ENCODE results near the gene ARHGAP8.

ARHGAP8 gene

DNA sequence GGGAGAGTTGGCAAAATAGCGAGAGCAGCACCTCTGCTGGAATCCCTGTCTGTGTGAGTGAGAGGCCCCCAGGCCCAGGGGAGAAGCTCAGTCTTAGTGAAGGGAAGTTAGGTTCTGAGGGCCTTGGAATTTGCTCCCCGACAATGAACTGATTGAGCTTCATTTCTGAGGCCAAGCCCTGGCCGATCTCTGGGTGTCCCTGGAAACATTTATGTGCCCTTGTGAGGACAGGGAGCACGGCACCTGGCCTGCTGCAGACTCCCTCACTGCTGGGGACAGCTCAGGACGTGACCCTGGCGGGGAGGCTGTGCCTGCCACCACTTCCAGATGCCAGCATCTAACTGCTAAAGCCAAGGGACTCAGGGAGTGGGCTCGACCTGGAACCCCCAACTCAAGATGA, 52.0 kb downstream of the ARHGAP8 start:
- no peak for DNase-seq (ENCODE audit: low spot score)

DNA sequence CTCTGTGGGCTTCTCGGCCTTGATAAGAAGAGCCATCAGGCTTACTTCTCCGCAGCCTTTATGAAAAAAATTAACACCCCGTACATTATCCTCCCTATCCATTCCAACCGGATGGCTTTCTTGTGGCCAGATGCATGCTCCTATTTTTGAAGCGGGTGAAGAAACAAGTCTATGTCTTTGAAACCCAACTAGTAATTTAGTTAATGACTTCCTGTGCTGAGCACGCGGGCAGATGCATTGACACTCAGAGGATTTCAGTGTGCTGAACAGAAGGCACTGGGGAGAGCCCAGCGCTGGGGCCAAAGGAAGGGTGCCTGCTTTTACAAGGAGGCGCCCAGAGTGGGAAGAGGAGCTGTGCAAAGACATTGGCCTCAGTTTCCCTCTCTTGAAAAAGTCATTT, 53.3 kb downstream of the ARHGAP8 start:
- DNase-seq (ENCODE audit: low spot score) = no peak

DNA sequence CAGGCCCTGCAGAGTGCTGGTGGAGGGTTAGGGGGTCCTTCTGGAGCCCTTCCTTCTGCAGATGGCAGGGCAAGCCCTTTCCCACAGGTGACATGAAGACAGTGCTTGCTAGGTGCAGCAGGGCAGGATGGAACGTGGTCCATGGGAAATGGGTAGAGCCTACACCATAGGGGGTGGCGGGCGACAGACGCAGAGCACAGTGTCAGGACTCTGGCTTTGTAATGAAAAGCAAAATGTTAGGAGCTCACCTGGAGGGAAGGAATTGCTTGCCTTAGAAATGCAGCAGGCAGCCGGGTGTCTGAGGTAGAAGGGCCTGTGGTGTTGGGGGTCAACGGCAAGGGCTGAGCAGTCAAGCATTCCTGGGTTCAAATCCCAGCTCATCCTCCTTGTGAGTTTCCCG, 54.9 kb downstream of the ARHGAP8 start:
- DNase-seq (ENCODE audit: low spot score) = no peak

DNA sequence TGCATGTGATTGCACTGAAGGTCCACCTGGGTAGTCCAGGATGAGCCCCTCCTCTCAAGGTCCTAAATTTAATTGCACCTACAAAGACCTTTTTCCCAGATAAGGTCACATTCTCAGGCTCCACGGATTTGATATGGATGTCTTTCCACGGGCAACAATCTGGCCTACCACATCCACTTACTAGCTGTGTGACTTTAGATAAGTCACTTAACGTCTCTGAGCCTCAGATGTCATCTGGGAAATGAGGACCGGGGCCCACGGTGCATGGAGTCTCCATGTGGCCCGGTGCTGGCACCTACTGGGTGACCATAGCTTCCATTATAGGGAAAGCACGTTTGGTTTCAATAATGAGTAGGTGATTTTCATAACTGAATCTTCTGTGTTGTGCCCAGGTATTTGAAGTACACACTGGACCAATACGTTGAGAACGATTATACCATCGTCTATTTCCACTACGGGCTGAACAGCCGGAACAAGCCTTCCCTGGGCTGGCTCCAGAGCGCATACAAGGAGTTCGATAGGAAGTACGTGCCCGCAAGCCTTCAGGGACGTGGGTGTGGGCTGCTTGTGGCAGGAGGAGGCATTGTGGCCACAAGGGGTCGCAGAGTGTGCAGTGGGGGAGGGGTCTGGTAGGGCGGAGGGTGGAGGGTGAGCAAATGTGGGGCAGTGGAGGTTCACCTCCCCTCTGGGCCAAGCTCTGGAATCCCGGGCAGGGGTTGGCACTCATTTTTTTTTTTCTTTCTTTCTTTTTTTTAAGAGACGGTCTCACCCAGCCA, 55.7 kb downstream of the ARHGAP8 start:
- no peak for DNase-seq (ENCODE audit: low spot score)

DNA sequence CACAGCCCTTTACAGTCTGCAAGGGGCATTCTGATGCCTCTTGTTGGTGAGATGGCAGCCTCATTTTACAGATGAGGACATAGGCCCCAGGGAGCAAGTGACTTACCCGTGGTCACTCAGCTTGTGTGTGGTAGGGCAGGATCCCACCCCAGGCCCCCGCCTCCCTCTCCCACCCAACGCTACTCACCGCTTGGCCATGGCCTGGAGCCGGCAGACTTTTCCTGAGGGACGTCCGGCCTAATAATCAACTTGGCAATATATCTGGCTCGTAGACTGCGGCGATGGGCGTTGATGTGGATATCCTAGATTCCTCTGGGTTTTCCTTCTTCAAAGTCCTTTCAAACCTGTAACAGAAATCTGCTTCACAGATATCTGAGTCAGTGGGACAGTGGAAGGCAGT, 57.1 kb downstream of the ARHGAP8 start:
- no peak for DNase-seq (ENCODE audit: low spot score)

DNA sequence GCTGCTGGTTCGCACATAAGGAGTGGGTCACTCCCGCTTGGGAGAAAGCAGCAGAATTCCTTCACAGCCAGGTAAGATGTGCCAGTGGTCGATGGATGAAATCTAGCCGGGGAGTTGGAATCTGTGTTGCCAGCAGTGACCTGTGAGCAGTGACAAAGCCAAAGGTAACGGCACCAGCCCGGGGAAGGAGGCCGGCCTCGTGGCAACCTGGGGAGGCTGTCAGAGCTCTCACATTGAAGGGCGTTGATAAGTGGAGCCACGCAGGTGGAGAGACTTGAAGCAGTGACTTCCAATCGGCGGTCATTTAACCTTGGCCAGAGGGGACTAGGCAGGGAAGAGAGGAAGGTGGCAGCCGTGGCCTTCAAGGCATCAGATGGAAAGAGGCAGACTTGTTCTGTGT, 58.8 kb downstream of the ARHGAP8 start:
- DNase-seq (ENCODE audit: low spot score) = no peak

DNA sequence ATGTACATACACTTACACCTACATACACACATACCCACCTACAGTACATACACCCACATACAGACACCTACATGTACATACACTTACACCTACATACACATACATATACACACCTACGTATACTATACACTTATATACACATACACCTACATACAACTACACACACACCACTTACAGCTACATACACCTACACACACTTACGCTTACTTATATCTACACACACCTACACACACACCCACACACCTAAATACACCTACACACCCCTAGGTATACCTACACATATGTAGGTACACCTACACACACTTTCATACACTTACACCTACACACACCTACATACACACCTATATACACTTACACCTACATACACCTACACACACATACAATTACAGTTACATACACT, 61.0 kb downstream of the ARHGAP8 start:
- no peak for DNase-seq (ENCODE audit: low spot score)

DNA sequence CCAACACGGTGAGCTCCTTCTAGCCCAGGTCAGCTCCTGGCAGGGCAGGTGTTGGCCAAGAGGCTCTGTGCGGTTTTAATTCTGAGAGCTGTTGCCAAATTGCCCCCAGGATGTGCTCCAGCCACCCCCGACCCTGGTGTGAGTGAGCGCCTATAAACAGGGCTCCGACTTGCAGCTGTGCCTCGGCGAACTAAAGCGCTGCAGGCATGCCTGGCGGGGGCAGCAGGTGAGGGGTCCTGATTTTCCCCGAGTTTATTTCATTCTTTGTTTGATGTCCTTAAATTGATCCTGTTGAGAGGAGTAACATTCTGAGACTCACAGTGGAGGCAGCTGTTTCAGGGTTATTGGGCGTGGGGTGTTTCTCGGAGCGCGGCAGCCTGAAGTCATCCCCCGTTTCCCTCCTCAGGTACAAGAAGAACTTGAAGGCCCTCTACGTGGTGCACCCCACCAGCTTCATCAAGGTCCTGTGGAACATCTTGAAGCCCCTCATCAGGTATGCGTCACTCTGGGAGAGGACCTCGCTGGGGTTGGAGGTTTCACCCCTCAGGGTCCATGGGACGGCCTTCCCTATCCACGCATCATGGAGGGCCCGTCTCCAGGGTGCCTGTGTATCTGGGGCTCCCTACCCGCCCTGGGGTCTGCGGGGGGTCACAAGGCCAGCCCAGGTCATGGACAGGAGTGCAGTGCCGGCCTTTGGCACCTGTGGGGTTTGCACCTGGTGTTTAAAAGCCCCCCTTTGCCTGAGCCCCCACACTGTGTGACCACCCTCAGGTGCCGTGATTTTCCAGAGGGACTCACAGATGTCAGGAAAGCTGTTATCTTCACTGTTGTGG, 62.1 kb downstream of the ARHGAP8 start:
- no peak for DNase-seq (ENCODE audit: low spot score)

DNA sequence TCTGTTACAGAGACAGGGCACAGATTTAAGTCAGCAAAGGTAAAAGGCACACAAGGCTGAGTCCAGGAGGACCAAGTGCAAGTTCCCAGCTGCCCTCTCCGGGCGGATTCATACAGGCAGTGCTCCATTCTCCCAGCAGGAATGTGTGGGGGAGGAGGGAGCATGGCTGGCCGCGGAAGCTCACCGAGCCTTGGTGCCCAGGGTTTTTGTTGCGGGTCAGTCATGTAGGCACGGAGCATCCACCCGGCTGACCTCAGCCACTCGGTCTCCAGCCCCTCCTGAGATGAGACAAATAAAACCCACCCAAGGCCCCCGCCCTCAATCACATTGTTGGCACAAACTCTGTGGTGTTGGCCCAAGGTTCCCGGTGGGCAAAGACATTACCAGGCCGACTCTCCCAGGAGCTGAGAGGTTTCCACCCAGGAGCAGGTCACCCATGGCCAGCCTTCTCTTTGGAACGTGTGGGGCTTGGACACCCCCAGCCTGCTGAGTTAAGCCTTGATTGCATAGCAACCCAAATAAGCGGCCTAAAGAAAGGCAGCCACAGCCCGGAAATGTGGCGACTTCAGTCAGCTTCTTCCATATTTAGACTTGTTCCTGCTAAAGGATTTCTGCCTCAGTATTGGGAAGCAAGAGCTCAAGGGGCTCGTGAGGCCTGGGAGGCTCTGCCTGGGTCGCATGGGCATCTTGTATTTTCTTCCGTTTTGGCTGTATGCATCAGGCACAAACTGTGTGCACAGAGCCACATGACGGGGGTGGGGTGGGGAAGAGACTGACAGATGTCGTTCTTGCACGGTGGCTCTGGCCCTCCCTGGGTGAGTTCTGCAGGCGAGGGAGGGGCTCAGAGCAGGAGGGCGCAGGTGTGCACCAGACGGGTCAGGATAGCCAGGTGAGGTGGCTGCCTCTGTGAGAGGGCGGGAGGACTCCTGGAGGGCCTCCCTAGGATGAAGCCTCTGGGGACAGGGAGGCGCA, 63.0 kb downstream of the ARHGAP8 start:
- DNase-seq (ENCODE audit: low spot score) = no peak

DNA sequence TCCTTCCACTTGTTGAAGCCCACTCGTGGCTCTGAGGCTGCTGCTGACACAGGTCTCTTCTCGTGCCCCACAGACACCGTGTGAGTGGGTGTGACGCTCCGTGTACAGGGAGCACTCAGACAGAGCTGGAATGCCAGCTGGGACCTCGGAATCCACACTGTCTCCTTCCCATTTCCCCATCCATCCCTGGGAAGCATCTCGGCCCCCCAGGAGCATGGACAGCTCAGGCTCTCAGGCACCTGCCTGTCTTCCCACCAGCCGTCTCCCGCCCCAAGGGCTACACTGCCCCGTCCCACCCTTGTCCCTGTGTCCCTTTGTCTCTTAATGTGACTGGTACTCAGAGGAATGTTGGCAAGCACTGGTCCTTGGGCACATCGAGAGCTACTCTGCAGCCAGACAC, 63.8 kb downstream of the ARHGAP8 start:
- DNase-seq (ENCODE audit: low spot score) = no peak

DNA sequence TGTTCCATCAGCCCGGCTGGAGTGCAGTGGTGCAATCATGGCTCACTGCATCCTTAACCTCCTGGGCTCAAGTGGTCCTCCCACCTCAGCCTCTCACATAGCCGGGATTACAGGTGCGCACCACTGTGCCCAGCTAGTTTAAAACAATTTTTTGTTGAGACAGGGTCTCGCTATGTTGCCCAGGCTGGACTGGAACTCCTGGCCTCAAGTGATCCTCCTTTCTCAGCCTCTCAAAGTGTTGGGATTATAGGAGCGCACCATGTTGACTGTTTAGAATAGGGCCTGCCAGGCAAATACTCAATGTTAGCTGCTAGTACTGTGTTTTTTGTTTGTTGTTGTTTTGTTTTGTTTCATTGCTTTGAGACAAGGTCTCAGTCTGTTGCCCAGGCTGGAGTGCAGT, 66.4 kb downstream of the ARHGAP8 start:
- DNase-seq (ENCODE audit: low spot score) = no peak

DNA sequence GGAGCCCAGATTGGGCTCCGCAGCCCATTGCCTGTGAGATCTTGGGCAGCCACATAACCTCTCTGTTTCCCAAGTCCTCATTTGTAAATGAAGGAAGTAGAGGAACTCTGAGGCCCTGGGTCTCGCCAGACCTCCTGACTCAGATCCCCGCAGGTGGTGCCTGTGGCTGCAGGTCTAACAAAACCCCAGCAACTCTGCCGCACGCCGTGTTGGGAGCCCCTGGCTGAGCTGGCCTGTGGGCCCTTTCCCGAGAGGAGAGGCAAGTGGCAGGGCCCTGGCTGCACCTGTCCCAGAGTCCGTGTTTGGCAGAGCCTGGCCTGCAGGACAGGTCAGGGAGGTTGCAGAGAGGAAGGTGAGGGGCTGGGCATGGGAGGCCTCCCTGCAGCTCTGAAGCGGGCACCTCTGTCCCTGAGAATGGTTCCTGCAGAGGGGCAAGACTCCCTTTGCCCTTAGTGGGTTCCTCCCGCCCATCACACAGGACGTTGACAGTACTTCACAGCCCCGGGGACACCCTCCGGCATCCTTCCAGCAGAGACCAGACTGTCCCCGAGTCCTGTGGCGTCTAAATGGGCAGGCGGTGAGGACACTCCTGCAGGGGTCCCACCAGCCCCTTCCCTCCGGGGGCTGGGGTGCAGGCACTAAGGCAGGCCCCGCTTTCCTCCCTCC, 67.7 kb downstream of the ARHGAP8 start:
- DNase-seq (ENCODE audit: low spot score) = no peak

DNA sequence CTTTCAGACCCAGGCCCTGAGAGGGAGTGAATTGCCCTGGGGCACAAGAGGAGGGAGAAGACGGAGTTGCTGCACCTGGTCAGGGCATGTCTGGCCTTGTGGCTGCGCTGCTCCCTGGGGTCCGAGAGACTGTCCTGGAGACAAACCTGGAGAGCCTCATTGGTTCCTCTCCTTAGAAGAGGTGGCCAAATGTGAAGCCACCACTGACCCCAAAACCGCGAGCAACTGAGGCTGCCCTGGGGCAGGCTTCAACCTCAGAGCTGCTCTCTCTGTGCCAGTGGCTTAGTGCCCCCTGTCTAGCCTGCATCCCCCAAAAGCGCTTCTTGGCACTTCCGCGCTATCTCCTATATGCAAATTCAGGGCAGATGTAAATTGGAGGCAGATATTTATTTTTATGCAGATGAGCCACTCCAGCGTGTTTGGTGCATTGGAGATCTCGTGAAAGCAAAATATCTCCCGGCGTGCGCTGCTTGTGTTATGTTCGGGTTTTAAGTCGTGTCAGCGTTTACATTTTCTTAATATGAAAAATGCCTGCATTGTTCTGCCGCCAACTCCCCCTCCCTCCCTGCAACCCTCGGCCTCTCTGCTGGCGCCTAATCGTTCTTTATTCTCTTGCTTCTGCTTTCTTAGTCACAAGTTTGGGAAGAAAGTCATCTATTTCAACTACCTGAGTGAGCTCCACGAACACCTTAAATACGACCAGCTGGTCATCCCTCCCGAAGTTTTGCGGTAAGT, 69.5 kb downstream of the ARHGAP8 start:
- DNase-seq (ENCODE audit: low spot score) = no peak

DNA sequence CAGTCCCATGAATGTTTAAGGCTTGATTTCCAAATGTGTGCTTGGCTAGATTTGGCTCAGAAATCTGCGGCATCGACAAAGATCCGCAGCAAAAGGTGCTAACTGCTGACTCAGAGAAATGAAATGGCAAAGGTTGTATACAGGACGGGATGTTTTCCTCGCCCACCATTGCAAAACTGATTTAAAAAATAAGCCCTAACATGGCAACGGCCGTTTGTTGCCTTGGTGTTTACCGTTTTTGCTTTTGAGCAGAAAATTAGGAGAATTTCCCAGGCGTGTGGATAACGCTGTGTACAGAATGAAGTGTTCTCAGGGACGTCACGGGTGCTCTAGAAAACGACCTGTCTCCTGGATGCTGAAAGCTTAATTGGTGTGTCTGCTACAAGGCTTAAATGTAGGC, 70.2 kb downstream of the ARHGAP8 start:
- DNase-seq (ENCODE audit: low spot score) = no peak

DNA sequence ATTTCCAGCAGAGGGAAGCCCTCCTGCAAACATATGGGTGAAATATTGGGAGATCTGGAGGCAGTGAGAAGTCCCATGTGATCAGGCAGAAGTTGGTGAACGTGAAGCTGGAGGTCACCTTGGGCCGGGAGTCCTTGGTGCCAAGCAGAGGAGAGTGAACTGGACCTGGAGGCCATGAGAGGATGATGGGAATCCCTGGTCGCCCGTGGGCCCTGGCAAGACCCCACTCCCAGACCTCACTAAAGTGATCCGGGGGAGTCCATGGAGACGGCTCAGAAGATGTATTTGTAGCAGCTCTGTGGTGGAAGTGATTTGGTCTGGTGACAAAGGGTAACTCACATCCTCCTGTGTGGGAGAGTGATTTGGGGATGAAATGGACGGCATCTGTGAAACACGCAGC, 71.0 kb downstream of the ARHGAP8 start:
- DNase-seq (ENCODE audit: low spot score) = no peak

DNA sequence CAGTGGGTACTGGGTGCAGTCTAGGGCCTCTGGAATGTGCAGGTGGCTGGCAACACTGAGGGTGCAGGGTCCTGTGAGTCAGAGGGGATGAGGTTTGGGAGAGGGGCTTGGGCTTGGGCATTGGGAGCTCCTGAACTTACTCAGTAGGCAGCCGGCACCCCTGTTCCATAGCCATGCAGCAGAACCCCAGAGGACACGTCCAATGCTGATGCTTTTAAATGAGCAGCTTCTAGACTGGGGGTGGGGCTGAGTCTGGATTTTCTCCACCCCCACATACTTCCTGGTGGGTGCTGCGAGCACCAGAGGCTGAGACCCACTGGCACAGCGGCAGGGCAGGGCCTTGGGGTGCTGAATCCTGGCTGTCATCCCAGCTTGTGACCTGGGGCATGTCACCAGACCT, 71.4 kb downstream of the ARHGAP8 start:
- DNase-seq (ENCODE audit: low spot score) = no peak

DNA sequence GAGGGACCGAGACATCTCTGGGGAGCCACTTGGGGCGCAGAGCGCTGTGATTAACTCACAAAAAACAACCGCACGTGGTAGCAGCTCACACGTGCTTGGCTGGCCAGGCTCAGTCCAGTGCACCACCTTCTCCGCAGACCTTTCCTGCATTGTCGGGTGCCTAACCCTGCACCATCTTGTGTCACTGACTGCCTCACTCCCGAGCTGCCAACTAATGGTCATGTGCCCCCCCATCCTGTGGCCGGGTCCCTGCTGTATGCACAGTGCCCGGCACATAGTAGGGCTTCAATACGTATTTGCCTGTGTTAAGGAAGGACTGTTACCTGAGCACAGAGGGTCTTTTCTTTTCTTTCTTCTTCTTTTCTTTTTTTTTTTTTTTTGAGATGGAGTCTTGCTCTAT, 71.9 kb downstream of the ARHGAP8 start:
- no peak for DNase-seq (ENCODE audit: low spot score)

DNA sequence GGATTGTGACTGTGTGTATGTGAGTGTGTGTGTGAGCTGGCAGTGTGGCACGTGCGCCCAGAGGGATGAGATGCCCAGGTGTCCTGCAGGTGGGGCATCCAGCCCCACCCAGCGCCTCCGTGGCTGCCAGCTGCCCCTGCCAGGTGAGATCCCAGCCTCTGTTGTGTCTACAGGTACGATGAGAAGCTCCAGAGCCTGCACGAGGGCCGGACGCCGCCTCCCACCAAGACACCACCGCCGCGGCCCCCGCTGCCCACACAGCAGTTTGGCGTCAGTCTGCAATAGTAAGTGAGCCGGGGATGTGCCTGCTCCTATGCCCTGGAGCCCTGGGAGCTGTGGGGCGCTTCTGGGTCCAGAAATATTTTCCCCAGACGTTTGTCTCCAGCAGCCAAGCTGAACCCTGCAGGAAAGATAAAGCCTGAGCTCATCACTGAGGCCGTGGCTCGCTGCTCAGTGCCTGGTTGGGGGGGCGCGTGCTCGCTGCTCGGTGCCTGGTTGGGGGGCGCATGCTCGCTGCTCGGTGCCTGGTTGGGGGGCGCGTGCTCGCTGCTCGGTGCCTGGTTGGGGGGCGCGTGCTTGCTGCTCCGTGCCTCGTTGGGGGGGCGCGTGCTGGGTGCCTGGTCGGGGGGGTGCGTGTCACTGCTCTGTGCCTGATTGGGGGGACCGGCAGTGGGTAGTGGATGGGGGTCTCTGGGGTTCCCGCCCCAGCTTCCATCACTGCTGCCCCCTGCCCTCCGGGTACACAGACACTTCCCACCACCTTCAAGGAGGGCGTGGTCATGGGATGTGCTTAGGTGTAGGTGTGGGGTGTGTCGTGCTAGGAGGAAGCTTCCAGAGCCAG, 73.2 kb downstream of the ARHGAP8 start:
- DNase-seq (ENCODE audit: low spot score) = no peak

DNA sequence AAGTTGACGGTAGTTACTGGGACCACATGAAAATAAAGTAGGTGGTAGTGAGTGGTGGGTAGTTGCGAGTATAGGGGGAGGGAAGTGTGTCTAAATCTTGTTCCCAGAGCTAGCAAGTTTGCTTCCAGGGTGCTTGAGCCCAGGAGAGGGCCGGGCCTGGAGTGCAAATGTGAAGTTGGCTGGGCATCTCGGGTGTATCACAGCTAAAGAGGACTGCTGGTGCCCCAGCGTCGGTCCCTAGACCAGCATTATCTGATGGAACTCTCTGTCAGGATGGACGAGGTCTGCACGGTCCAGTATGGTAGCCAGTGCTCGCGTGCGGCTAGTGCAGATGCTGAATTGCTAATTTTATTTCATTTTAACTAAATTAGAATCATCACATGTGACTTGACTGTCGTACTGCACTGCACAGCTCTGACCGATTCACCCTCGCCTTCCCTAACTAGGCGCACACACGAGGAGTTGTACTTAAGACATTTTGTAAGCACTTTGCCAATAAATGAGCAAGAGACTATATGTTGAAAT, 75.4 kb downstream of the ARHGAP8 start:
- no peak for DNase-seq (ENCODE audit: low spot score)

DNA sequence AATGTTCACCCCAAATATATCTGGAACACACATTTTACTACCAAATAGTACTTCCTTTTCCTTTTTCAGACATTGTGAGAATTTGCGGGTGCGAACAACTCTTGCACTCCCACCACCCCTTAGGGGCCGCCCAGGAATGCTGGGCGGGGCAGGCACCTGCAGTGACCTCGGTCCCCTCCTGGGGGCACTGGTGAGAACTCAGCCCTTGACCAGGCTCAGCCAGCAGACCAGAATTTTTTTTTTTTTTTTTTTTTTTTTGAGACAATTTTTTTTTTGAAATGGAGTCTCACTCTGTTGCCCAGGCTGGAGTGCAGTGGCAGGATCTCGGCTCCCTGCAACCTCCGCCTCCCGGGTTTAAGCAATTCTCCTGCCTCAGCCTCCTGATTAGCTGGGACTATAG, 75.8 kb downstream of the ARHGAP8 start:
- no peak for DNase-seq (ENCODE audit: low spot score)
